Gastrocnemius medialis (tissue), 4 donors: Measurements from ENCODE around the gene EPS8. TPM values are rescaled to one million over a fixed set of nuclear protein-coding genes. Genes with fewer than 3 reads are reported as not detected.

Source experiments
- ATAC-seq, 2 donors: fragments of 150-250 bp; one replicate each; pipeline ENCODE4 v1.9.1; 2016
- DNase-seq, 2 donors: peaks; one replicate each; pipeline ENCODE4 v3.0.0-alpha.2; 2019
- H3K27ac ChIP-seq, 4 donors: fragments of 200-600 bp; sonication (generic); 1 replicate in 1 of 4; 2 replicates in 3 of 4; pipeline ENCODE4 v1.5.1; 2016 to 2018; ENCODE audit warnings: mild to moderate bottlenecking in 2 of 4, moderate library complexity in 1 of 4
- H3K27me3 ChIP-seq, 3 donors: fragments of 200-600 bp; sonication (generic) in 2 of 3; 1 replicate in 1 of 3; 2 replicates in 2 of 3; pipeline versions ENCODE4 v1.5.1 to v1.6.0; 2016 to 2019; ENCODE audit warnings: mild to moderate bottlenecking in 1 of 3, moderate library complexity in 1 of 3
- H3K36me3 ChIP-seq, 2 donors: fragments of 200-600 bp; sonication (generic) in 1 of 2; one replicate each; pipeline ENCODE4 v1.5.1; 2017 to 2018
- H3K4me1 ChIP-seq, 2 donors: fragments of 200-600 bp; sonication (generic) in 1 of 2; one replicate each; pipeline ENCODE4 v1.5.1; 2016 to 2017; ENCODE audit warnings: mild to moderate bottlenecking in 2 of 2
- H3K4me3 ChIP-seq, 4 donors: fragments of 200-600 bp; sonication (generic) in 3 of 4; 1 replicate in 1 of 4; 2 replicates in 3 of 4; pipeline ENCODE4 v1.5.1; 2016 to 2019; ENCODE audit warnings: mild to moderate bottlenecking in 2 of 4
- H3K9me3 ChIP-seq, 3 donors: fragments of 200-600 bp; sonication (generic) in 2 of 3; 1 replicate in 1 of 3; 2 replicates in 2 of 3; pipeline ENCODE4 v1.5.1; 2016 to 2019
- POLR2A ChIP-seq, 2 donors: fragments of 450-650 bp; IDR thresholded peaks; one replicate each; pipeline ENCODE4 v1.6.1; 2017; ENCODE audit warnings: antibody characterized with exemption in 2 of 2, mild to moderate bottlenecking in 2 of 2, moderate library complexity in 2 of 2
- in situ Hi-C, 4 donors: fragments of 200-750 bp; cut with MboI; loops; one replicate each; pipeline versions ENCODE4 v1.15.0 to v1.8.0; 2017; ENCODE audit warnings: low sequenced_read_pairs in 4 of 4
- intact Hi-C: fragments of 100-400 bp; cut with DNase I; formaldehyde crosslinking; loops from one replicate; pipeline ENCODE4 v1.15.1; 2023; ENCODE audit warnings: low total_unique reads
- total RNA-seq, 4 donors: library from RNA; depleted of rRNA; stranded (reverse); fragments of >200 nt; gene quantifications; one replicate each; pipeline versions ENCODE4 v1.1.0 to v1.2.3, GENCODE V29; 2016
- TF ChIP-seq, protein P1 (sequence below), 5 experiments: fragments of 450-650 bp in 3 of 5; fragments of 200-600 bp in 2 of 5; sonication (generic) in 2 of 5; IDR thresholded peaks in 4 of 5; conservative IDR thresholded peaks in 1 of 5; 1 replicate in 4 of 5; 2 replicates in 1 of 5; pipeline ENCODE4 v1.5.1; 2016 to 2019; ENCODE audit warnings: antibody characterized with exemption in 5 of 5, mild to moderate bottlenecking in 3 of 5, moderate library complexity in 3 of 5

The EPS8 gene
- total RNA-seq, 4 donors from 2014 or later, result 26.8 to 48.4 (median 32.0) TPM

DNA sequence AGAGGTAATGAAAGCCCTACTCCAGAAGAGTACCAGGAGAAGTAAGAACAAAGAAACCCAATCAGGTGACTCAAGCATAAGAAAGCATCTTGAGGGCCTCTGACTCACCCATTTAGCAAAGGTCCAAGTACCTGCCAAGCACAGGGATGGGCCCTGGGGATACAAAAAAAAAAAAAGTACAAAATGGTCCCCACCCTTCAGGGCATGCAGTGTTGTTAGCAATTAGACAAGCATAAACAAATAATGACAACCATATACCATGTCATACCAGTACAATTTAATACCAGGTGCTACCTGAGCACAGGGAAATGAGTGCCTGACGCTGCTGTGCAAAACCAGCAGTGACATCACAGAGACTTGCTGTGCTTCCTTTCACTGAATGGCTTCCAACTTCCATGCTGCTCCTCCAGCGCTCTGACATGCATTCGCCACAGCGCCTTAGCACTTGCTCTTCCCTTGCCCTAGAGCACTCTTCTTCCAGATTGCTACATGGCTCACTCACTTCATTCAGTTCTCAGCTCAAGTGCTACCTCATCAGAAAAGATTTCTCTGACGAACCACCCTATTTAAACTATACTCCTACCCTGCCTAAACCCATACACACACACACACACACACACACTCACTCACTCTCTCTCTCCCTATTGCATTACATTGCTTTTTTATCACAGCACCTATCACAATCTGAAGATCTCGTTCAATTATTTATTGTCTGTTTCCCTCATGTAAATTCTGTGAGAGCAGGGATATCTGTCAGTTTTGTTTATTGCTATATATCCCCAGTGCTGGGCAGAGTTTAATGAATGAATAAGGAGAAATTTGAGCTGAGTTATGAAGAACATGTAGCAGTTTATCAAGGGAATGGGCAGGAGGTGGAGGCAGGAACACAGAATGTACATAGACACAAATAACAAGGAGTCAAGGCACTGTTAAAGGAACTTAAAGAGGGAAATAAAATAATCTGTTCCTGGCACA is 12.9 kb upstream of the EPS8 start:
- Histone ChIP-seq H3K4me1 (no peaks in the 10 kb centered on the region), H3K27ac (no peak overlapping the region), H3K9me3 (no peaks in the 10 kb centered on the region), H3K27me3 (no peaks in the 10 kb centered on the region), H3K36me3 (no peaks in the 10 kb centered on the region), H3K4me3 (no peak overlapping the region)
- ATAC-seq, result no peak
- no peak for DNase-seq
- in situ Hi-C loops, result no loop called here
- TF ChIP-seq POLR2A (IDR thresholded peaks at IDR 0.05), result no peak
- intact Hi-C loops, result no loop called here

GRCh38 chr12:15800278-15800677 is 11.1 kb upstream of the EPS8 start:
- no peaks in the 10 kb centered on the region for H3K9me3 ChIP-seq
- no peaks in the 10 kb centered on the region for H3K36me3 ChIP-seq
- ATAC-seq (no peak), DNase-seq (no peak)
- no peak overlapping the region for H3K4me3 ChIP-seq
- H3K27ac ChIP-seq, result no peak overlapping the region
- intact Hi-C loops, result no loop called here
- no peaks in the 10 kb centered on the region for H3K4me1 ChIP-seq
- H3K27me3 ChIP-seq, result no peaks in the 10 kb centered on the region
- in situ Hi-C loops, result no loop called here
- no peak for TF ChIP-seq POLR2A (IDR thresholded peaks at IDR 0.05)
- TF ChIP-seq, protein P1, sequence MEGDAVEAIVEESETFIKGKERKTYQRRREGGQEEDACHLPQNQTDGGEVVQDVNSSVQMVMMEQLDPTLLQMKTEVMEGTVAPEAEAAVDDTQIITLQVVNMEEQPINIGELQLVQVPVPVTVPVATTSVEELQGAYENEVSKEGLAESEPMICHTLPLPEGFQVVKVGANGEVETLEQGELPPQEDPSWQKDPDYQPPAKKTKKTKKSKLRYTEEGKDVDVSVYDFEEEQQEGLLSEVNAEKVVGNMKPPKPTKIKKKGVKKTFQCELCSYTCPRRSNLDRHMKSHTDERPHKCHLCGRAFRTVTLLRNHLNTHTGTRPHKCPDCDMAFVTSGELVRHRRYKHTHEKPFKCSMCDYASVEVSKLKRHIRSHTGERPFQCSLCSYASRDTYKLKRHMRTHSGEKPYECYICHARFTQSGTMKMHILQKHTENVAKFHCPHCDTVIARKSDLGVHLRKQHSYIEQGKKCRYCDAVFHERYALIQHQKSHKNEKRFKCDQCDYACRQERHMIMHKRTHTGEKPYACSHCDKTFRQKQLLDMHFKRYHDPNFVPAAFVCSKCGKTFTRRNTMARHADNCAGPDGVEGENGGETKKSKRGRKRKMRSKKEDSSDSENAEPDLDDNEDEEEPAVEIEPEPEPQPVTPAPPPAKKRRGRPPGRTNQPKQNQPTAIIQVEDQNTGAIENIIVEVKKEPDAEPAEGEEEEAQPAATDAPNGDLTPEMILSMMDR (IDR thresholded peaks at IDR 0.05 in 4 of 5, conservative IDR thresholded peaks at IDR 0.05 in 1 of 5), result no peak

- no peak for ATAC-seq
- in situ Hi-C loops, result loop anchor here in 1 of 4 donors (25.0 kb wide), 1 partner anchor 1411 kb away; no protein-coding TSS in a partner anchor
- intact Hi-C loops, result no loop called here
- TF ChIP-seq, protein P1 (IDR thresholded peaks at IDR 0.05 in 4 of 5, conservative IDR thresholded peaks at IDR 0.05 in 1 of 5), result no peak
- no peak for TF ChIP-seq POLR2A (IDR thresholded peaks at IDR 0.05)
- Histone ChIP-seq H3K4me1 (no peaks in the 10 kb centered on the region), H3K4me3 (no peak overlapping the region), H3K27ac (no peak overlapping the region), H3K36me3 (no peaks in the 10 kb centered on the region), H3K9me3 (no peaks in the 10 kb centered on the region), H3K27me3 (no peaks in the 10 kb centered on the region)
- DNase-seq, result no peak
These were observed 8.6 kb upstream of the EPS8 start for GRCh38 chr12:15797818-15798217.

DNA sequence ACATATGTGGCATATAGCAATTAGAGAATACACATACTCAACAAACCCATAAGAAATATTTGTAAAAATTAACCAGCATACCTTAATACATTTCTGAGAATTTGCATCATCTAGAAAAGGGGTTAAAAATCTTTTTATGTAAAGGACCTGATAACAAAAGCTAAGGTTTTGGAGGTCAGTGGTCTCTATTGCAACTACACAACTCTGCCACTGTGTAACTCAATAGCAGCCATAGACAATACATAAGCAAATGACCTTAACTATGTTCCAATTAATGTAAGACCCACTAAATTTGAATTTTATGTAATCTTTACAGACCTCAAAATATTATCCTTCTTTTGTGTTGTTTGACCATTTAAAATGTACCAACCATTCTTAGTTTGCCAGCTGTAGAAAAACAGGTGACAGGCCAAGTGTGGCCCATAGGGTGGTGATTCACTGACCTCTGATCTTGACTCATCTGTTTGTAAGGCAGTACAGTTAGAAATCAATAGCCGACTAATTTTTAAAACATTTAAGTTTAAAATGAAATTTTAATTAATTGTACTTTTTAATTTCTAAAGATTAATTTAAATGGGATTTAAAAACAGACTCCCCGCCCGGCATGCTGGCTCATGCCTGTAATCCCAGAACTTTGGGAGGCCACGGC is 7.4 kb upstream of the EPS8 start:
- H3K27ac ChIP-seq, result no peak overlapping the region
- no peaks in the 10 kb centered on the region for H3K36me3 ChIP-seq
- no peaks in the 10 kb centered on the region for H3K4me1 ChIP-seq
- in situ Hi-C loops (loop anchor here in 1 of 4 donors (25.0 kb wide), 1 partner anchor 1409 kb away; no protein-coding TSS in a partner anchor), intact Hi-C loops (no loop called here)
- no peak for TF ChIP-seq POLR2A (IDR thresholded peaks at IDR 0.05)
- TF ChIP-seq, protein P1 (IDR thresholded peaks at IDR 0.05 in 4 of 5, conservative IDR thresholded peaks at IDR 0.05 in 1 of 5), result no peak
- no peak overlapping the region for H3K4me3 ChIP-seq
- ATAC-seq, result no peak
- no peaks in the 10 kb centered on the region for H3K27me3 ChIP-seq
- H3K9me3 ChIP-seq, result no peaks in the 10 kb centered on the region
- DNase-seq, result no peak

DNA sequence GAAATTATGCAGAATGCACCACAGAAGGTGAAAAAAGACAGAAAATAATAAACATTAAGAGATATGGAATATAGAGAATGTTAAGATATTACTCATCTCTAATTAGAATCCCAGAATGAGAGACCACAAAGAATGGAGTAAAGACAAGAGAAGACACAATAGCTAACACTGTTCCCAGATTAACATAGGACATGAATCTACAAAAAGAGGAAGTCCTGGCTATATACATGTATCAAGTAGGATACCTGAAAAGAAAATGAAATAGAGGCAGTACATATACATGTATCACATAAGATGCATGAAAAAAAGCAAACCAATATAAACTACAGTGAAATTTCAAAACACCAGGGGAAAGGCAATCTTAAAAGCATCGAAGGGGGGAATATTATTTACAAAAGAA is 5.6 kb upstream of the EPS8 start:
- TF ChIP-seq POLR2A (IDR thresholded peaks at IDR 0.05), result no peak
- TF ChIP-seq, protein P1 (IDR thresholded peaks at IDR 0.05 in 4 of 5, conservative IDR thresholded peaks at IDR 0.05 in 1 of 5), result no peak
- H3K27ac ChIP-seq, result no peak overlapping the region
- in situ Hi-C loops (loop anchor here in 1 of 4 donors (25.0 kb wide), 1 partner anchor 1408 kb away; no protein-coding TSS in a partner anchor), intact Hi-C loops (no loop called here)
- DNase-seq, result no peak
- no peak overlapping the region for H3K4me3 ChIP-seq
- no peaks in the 10 kb centered on the region for H3K9me3 ChIP-seq
- H3K4me1 ChIP-seq, result peaks cover 0 to 4% of the 10 kb centered on the region in 2 donors
- no peaks in the 10 kb centered on the region for H3K36me3 ChIP-seq
- ATAC-seq, result no peak
- H3K27me3 ChIP-seq, result no peaks in the 10 kb centered on the region
